Mucosa of descending colon (tissue), 3 donors: ENCODE results near the gene NRIP1. TPM values are rescaled to one million over a fixed set of nuclear protein-coding genes. Genes with fewer than 3 reads are reported as not detected.

Experiments used
- ATAC-seq: fragments of 200-7000 bp; cut with Tn5 transposase; one replicate; pipeline ENCODE4 v1.9.1; 2020; ENCODE audit warnings: mild to moderate bottlenecking, moderate library complexity
- DNase-seq, 3 donors: peaks; one replicate each; pipeline ENCODE4 v3.0.0-alpha.2; 2020
- H3K36me3 ChIP-seq: fragments of 200-600 bp; one replicate; pipeline ENCODE4 v1.8.0; 2021; ENCODE audit warnings: low read depth, mild to moderate bottlenecking
- H3K4me1 ChIP-seq: fragments of 200-600 bp; one replicate; pipeline ENCODE4 v1.8.0; 2021; ENCODE audit warnings: low read depth, mild to moderate bottlenecking
- H3K4me3 ChIP-seq: fragments of 200-600 bp; one replicate; pipeline ENCODE4 v1.8.0; 2021; ENCODE audit warnings: mild to moderate bottlenecking
- H3K9me3 ChIP-seq: fragments of 200-600 bp; one replicate; pipeline ENCODE4 v1.8.0; 2021; ENCODE audit warnings: mild to moderate bottlenecking
- intact Hi-C, 2 donors: fragments of 100-400 bp; cut with DNase I in 1 of 2; cut with micrococcal nuclease in 1 of 2; formaldehyde crosslinking; loops; one replicate each; pipeline versions ENCODE4 v1.11.0 to v1.11.1; 2022; cut with DNase I, micrococcal nuclease
- total RNA-seq, 3 donors: library from RNA; stranded (reverse); fragmentation: NEBNext Ultra II Directional in 2 of 3; extraction: Animal tissue kit (Norgen Biotek cat#: 25700) in 2 of 3; gene quantifications; one replicate each; pipeline versions ENCODE4 v1.2.1 to v1.2.4, GENCODE V29; 2021 to 2023
- TF ChIP-seq, protein P1 (sequence below): fragments of 200-600 bp; IDR thresholded peaks from one replicate; pipeline ENCODE4 v1.8.0; 2022; ENCODE audit warnings: antibody characterized with exemption, mild to moderate bottlenecking
- donor health status: DM: no; HTN: no; CAD: no; lungs with moderate emphysema.
- donor health status: DM: no; HTN: no; CAD: no.
- donor health status: DM: no; HTN: yes; CAD: no.

The NRIP1 gene
- total RNA-seq, 3 donors from 2014 or later: 64.3 to 91.8 (median 77.1) TPM

DNA sequence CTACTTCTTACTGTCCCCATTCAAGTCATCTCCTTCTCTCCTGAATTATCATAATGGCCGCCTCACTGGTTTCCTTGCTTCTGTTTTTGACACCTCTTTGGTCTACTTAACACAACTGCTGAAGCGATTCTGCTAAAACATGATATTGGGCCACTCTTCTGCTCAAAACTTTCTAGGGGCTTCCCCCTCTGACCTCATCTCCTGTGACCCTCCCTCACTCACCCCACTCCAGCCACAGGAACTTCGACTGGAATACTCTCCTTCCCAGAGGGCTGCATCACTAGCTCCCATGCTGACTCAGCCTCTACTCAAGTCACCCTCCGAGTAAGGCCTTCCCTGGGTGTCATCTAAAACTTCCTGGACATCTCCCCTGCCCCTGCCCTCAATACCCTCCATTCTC is 35.7 kb downstream of the NRIP1 start:
- no peak for DNase-seq
- H3K4me1 ChIP-seq: no peaks in the 10 kb centered on the region
- intact Hi-C loops: no loop called here
- ATAC-seq: peak; percentile 15
- TF ChIP-seq, protein P1, sequence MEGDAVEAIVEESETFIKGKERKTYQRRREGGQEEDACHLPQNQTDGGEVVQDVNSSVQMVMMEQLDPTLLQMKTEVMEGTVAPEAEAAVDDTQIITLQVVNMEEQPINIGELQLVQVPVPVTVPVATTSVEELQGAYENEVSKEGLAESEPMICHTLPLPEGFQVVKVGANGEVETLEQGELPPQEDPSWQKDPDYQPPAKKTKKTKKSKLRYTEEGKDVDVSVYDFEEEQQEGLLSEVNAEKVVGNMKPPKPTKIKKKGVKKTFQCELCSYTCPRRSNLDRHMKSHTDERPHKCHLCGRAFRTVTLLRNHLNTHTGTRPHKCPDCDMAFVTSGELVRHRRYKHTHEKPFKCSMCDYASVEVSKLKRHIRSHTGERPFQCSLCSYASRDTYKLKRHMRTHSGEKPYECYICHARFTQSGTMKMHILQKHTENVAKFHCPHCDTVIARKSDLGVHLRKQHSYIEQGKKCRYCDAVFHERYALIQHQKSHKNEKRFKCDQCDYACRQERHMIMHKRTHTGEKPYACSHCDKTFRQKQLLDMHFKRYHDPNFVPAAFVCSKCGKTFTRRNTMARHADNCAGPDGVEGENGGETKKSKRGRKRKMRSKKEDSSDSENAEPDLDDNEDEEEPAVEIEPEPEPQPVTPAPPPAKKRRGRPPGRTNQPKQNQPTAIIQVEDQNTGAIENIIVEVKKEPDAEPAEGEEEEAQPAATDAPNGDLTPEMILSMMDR: no peak
- H3K36me3 ChIP-seq: no peaks in the 10 kb centered on the region
- no peak overlapping the region for H3K4me3 ChIP-seq
- no peaks in the 10 kb centered on the region for H3K9me3 ChIP-seq

DNA sequence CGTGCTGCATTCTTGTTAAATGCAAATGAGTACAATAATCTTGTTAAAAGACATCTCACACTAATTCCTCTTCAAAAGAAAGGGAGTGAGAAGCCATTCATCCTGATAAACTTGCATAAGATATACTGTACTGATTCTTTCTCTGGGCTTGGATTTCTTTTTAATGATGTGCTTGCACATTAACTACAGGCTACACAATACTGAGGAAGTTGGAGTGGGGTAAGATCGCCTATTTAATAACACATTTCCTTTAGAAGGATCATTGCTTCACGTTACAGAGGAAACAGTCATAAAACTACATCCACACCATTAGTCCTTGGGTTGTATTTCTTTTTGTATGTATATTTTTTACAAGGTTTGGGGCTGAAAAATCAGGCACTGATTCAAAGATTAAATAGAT is 36.6 kb downstream of the NRIP1 start:
- intact Hi-C loops: no loop called here
- no peak overlapping the region for H3K4me3 ChIP-seq
- no peaks in the 10 kb centered on the region for H3K4me1 ChIP-seq
- ATAC-seq (no peak), DNase-seq (no peak)
- no peaks in the 10 kb centered on the region for H3K9me3 ChIP-seq
- TF ChIP-seq, protein P1: no peak
- H3K36me3 ChIP-seq: no peaks in the 10 kb centered on the region

GRCh38 chr21:15027056-15027455 is 37.7 kb downstream of the NRIP1 start:
- no peak for ATAC-seq
- H3K4me3 ChIP-seq: no peak overlapping the region
- no peaks in the 10 kb centered on the region for H3K9me3 ChIP-seq
- no peak for DNase-seq
- H3K4me1 ChIP-seq: no peaks in the 10 kb centered on the region
- intact Hi-C loops: no loop called here
- TF ChIP-seq, protein P1: no peak
- no peaks in the 10 kb centered on the region for H3K36me3 ChIP-seq

DNA sequence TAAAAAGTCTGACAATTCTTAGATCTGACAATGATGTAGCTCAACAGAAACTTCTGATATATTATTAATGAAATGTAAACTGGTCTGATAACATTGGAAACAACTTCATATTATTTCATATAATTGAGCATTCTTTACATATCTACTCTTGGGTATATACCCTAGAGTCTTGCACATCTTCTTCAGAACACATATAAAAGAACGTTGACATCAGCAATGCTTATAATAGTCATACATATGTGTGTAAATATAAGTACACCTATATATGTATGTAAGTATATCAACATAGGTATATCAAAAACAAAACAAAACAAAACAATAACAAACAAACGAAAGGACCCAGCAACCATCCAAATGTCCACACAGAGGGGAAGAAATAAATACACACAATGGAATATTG is 38.4 kb downstream of the NRIP1 start:
- intact Hi-C loops: no loop called here
- DNase-seq: no peak
- Histone ChIP-seq H3K9me3 (no peaks in the 10 kb centered on the region), H3K36me3 (no peaks in the 10 kb centered on the region), H3K4me1 (no peaks in the 10 kb centered on the region), H3K4me3 (no peak overlapping the region)
- ATAC-seq: no peak
- TF ChIP-seq, protein P1: no peak

DNA sequence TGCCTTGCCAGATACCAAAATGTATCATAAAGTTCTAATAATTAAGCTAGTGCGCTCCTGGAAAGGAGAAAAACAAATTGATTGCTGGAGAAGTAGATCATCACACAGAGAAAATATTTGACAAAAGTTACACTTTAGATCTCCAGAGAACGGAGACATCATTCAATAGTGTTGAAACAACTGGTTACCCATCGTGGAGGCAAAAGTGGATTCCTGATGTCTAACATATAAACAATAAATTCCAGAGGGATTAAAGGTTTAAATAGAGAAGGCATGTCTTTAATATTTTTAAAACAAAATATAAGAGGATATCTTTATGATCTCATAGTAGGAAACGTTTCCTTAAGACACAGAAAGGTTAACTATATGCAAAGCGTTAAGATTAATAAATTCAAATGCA is 41.0 kb downstream of the NRIP1 start:
- Histone ChIP-seq H3K4me1 (no peaks in the 10 kb centered on the region), H3K9me3 (no peaks in the 10 kb centered on the region), H3K36me3 (no peaks in the 10 kb centered on the region), H3K4me3 (no peak overlapping the region)
- intact Hi-C loops: no loop called here
- DNase-seq: no peak
- TF ChIP-seq, protein P1: no peak
- no peak for ATAC-seq

GRCh38 chr21:15022608-15023261 is 42.1 kb downstream of the NRIP1 start:
- no peaks in the 10 kb centered on the region for H3K4me1 ChIP-seq
- DNase-seq: no peak
- H3K9me3 ChIP-seq: no peaks in the 10 kb centered on the region
- no peak overlapping the region for H3K4me3 ChIP-seq
- TF ChIP-seq, protein P1: no peak
- intact Hi-C loops: no loop called here
- no peaks in the 10 kb centered on the region for H3K36me3 ChIP-seq
- ATAC-seq: no peak
